Right lobe of liver (tissue), 4 donors: ENCODE results near the gene CACNA1C.

Source experiments
- POLR2A ChIP-seq: fragments of 450-650 bp; IDR thresholded peaks from one replicate; pipeline ENCODE4 v1.6.1; 2017; ENCODE audit warnings: antibody characterized with exemption, mild to moderate bottlenecking
- TF ChIP-seq, protein P1 (sequence below), 4 donors: fragments of 200-600 bp in 3 of 4; fragments of 450-650 bp in 1 of 4; IDR thresholded peaks; one replicate each; pipeline versions ENCODE4 v1.5.1 to v1.8.0; 2016 to 2022; ENCODE audit warnings: antibody characterized with exemption in 4 of 4, mild to moderate bottlenecking in 2 of 4
- donor health status: DM: no; HTN: no; CAD: no.
- donor health status: DM: no; HTN: no; CAD: no.
- donor health status: DM: no; HTN: yes; CAD: no.

DNA sequence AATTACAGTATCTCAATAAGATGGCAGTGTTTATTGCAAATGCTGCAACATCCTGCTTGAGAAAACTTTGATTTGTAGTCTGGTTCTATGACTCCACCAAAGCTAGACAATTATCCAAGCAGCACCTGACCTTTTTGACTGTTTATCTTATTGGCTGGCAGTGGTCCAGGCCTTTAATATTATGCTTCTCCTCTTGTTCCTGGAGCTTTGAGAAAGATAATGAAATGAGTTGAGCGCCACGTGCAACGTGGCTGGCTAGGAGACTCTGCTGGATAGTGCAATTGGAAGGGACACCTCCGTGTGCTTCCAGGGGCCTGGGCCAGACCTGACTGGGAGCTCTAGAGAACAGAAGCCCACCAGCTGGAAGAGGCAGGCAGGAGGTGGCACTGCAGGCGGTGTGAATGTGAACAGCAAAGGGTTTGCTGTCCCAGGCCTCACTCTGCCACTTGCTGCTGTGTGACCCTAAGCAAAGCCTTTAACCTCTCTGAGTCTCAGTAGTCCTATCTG, 349.3 kb downstream of the CACNA1C start:
- TF ChIP-seq, protein P1, sequence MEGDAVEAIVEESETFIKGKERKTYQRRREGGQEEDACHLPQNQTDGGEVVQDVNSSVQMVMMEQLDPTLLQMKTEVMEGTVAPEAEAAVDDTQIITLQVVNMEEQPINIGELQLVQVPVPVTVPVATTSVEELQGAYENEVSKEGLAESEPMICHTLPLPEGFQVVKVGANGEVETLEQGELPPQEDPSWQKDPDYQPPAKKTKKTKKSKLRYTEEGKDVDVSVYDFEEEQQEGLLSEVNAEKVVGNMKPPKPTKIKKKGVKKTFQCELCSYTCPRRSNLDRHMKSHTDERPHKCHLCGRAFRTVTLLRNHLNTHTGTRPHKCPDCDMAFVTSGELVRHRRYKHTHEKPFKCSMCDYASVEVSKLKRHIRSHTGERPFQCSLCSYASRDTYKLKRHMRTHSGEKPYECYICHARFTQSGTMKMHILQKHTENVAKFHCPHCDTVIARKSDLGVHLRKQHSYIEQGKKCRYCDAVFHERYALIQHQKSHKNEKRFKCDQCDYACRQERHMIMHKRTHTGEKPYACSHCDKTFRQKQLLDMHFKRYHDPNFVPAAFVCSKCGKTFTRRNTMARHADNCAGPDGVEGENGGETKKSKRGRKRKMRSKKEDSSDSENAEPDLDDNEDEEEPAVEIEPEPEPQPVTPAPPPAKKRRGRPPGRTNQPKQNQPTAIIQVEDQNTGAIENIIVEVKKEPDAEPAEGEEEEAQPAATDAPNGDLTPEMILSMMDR (IDR thresholded peaks at IDR 0.05), result no peak
- TF ChIP-seq POLR2A, result no peak
